ENCODE results near the gene KCNQ1. TPM values are rescaled to one million over a fixed set of nuclear protein-coding genes. Genes with fewer than 3 reads are reported as not detected.

KCNQ1 gene
- total RNA-seq, 2 donors from 2014 or later: 51.4 to 55.8 TPM

DNA sequence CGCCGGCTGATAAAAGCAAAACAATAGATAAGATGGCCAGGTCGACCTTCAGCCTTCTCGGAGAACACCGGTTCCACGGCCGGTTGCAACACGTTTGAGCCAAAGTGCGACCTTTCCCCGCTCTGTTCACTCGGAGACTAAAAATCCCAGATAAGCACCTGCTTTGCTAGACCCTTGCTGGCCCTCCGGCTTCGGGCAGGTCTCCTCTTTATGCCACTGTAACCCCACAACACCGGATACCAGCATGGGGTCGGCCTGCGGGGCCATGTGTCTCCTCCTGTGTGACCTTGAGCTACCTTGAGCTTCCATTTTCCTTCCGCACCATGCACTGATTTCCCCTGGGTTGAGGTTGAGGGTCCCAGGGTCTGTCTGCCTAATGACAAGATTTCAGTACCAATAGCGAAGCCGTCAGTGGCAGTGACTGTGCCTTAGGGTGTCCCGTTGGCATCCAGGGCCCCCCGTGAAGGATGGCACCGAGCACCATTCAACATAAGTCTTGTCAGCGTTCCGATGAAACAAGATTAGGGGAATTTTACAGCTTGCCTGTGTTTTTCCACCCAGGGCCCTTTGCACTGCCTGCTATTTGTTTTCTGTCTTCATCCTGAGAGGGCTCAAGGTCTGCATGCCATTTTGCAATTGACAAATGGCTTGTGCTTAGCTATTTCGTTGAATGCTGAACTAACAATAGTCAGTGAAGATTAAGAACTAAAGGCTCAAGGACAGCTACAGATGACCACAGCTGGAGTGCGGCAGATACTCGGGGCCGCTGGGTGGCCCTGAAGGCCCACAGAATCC is 118.6 kb downstream of the KCNQ1 start:
- intact Hi-C loops (cut with DNase I): no loop called here
- TF ChIP-seq CTCF (IDR thresholded peaks at IDR 0.05): no peak
- no peaks in the 10 kb centered on the region for H3K36me3 ChIP-seq
- H3K9ac ChIP-seq (ENCODE audit: low read depth in 2 of 2, low read length in 2 of 2): no peak overlapping the region
- H3K4me1 ChIP-seq: no peaks in the 10 kb centered on the region
- DNase-seq: no peak
- no peaks in the 10 kb centered on the region for H3K9me3 ChIP-seq
- no peak overlapping the region for H3K4me3 ChIP-seq
- H3K27ac ChIP-seq: no peak overlapping the region
- H3K27me3 ChIP-seq: no peaks in the 10 kb centered on the region

DNA sequence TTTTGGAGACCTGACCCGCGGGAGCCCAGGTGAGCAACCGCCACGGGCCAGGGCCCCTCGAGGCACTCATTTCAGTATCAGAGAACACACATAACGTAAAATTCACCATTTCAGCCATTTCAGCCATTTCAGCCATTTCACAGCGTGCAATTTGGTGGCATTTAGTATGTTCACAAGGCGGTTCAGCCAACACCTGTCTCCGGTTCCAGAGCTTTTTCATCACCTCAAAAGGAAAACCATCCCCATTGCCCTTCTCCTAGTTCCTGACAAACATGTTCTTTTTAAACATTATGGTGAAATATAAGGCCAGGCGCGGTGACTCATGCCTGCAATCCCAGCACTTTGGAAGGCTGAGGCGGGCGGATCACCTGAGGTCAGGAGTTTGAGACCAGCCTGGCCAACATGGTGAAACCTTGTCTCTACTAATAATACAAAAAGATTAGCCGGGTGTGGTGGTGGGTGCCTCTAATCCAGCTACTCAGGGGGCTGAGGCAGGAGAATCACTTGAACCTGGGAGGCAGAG is 119.3 kb downstream of the KCNQ1 start:
- no peaks in the 10 kb centered on the region for H3K9me3 ChIP-seq
- no peak for DNase-seq
- H3K9ac ChIP-seq (ENCODE audit: low read depth in 2 of 2, low read length in 2 of 2): no peak overlapping the region
- H3K4me1 ChIP-seq: no peaks in the 10 kb centered on the region
- no peaks in the 10 kb centered on the region for H3K36me3 ChIP-seq
- no peak overlapping the region for H3K4me3 ChIP-seq
- no peak for TF ChIP-seq CTCF (IDR thresholded peaks at IDR 0.05)
- H3K27ac ChIP-seq: no peak overlapping the region
- intact Hi-C loops (cut with DNase I): no loop called here
- H3K27me3 ChIP-seq: no peaks in the 10 kb centered on the region

DNA sequence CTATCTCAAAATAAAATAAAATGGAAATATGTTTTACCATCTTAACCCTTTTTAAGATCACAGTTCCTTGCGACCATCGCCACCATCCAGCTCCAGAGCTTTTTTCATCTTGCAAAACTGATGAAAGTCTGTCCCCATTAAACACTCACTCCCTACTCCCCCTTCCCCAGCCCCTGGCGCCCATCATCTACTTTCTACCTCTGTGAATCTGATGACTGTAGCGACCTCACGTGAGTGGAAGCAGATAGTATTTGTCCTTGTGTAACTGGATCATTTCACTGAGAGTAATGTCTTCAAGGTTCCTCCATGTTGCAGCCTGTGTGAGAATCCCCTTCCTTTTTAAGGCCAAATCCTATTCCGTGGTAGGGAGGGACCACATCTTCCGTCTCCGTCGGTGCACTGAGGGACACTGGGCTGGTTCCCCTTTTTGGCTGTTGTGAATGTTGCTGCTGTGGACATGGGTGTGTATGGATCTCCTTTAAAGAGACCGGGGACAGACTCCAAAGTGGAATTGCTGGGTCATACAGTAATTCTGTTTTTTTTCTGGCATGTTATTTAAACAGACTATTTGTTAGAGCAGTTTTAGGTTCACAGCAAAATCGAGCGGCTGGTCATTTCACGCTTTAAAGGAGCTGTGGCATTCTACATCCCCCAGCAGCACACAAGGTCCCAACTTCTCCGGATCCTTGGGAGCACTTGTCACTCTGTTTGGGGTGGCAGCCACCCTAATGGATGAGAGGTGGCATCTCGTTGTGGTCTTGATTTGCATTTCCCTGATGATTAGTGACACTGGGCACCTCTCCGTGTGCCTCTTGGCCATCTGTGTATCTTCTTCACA is 120.0 kb downstream of the KCNQ1 start:
- Histone ChIP-seq H3K27me3 (no peaks in the 10 kb centered on the region), H3K4me3 (no peak overlapping the region), H3K9ac (ENCODE audit: low read depth in 2 of 2, low read length in 2 of 2) (no peak overlapping the region), H3K9me3 (no peaks in the 10 kb centered on the region), H3K36me3 (no peaks in the 10 kb centered on the region), H3K27ac (no peak overlapping the region), H3K4me1 (no peaks in the 10 kb centered on the region)
- DNase-seq: no peak
- TF ChIP-seq CTCF (IDR thresholded peaks at IDR 0.05): no peak
- intact Hi-C loops (cut with DNase I): no loop called here

DNA sequence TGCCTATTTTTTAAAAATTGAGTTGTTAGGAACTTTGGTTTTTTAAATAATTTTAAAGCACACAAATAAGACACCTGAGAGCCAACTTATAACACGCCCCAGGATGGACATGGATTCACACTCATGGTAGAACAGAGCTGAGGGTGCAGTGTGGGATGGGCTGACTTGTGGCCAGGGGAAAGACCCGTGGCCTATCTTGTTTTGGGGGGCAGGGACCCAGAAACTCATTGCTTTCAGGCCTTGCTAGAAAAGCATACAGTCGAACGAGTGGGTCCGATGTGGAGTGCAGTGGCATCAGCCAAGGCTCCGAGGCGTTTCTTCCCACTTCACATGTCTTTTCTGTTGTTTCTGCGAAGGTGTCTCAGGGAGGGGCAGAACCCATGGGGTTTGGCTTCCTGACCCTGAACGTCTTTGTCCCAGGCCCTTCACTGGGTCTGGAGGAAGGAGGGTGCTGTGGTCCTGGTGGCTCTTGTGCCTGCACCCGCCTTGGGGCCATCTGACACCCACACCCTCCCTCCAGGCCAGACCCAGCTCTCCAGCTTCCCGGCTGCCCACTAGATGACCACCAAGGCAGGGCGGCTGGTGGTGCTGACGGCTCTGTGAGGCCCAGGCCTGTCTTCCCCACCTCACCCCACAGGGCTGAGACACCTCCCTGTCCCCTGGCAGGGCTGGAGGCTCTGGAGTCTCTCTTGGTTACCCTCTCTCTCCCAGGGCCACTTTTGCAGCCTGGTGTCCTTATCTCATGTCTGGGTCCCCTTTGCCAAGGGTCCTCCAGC is 120.8 kb downstream of the KCNQ1 start:
- intact Hi-C loops (cut with DNase I): no loop called here
- Histone ChIP-seq H3K27me3 (no peaks in the 10 kb centered on the region), H3K4me1 (no peaks in the 10 kb centered on the region), H3K9ac (ENCODE audit: low read depth in 2 of 2, low read length in 2 of 2) (no peak overlapping the region), H3K27ac (no peak overlapping the region), H3K4me3 (no peak overlapping the region), H3K36me3 (no peaks in the 10 kb centered on the region), H3K9me3 (no peaks in the 10 kb centered on the region)
- TF ChIP-seq CTCF (IDR thresholded peaks at IDR 0.05): no peak
- DNase-seq: no peak
